ENCODE results near the gene TCERG1L.

DNA sequence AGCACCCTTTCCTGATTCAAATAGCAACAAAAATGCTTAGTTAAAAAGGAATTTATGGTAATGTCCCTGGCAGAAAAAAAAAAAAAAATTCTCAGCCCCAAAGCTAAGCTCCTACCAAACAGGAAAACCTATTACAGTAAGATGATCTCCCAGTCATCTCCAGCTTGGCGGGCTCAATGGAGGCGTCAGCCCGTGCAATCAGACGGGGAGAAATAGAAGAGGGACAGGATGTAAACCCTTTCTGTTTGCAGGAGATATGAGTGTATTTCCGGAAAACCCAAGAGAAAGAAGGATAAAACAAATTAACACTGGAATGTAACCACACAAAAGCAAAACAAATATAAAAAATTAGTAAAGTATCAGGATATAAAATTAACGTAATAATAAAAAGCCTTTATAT lies 242.8 kb downstream of the TCERG1L start:
- TF ChIP-seq POLR2AphosphoS5 (IDR thresholded peaks at IDR 0.05; ENCODE audit: low read depth, low read length): no peak
- TF ChIP-seq, protein P1, sequence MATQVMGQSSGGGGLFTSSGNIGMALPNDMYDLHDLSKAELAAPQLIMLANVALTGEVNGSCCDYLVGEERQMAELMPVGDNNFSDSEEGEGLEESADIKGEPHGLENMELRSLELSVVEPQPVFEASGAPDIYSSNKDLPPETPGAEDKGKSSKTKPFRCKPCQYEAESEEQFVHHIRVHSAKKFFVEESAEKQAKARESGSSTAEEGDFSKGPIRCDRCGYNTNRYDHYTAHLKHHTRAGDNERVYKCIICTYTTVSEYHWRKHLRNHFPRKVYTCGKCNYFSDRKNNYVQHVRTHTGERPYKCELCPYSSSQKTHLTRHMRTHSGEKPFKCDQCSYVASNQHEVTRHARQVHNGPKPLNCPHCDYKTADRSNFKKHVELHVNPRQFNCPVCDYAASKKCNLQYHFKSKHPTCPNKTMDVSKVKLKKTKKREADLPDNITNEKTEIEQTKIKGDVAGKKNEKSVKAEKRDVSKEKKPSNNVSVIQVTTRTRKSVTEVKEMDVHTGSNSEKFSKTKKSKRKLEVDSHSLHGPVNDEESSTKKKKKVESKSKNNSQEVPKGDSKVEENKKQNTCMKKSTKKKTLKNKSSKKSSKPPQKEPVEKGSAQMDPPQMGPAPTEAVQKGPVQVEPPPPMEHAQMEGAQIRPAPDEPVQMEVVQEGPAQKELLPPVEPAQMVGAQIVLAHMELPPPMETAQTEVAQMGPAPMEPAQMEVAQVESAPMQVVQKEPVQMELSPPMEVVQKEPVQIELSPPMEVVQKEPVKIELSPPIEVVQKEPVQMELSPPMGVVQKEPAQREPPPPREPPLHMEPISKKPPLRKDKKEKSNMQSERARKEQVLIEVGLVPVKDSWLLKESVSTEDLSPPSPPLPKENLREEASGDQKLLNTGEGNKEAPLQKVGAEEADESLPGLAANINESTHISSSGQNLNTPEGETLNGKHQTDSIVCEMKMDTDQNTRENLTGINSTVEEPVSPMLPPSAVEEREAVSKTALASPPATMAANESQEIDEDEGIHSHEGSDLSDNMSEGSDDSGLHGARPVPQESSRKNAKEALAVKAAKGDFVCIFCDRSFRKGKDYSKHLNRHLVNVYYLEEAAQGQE (IDR thresholded peaks at IDR 0.05; ENCODE audit: insufficient read depth in 1 of 2, low read depth in 2 of 2, low read length in 2 of 2): no peak
